HG03139 (cell line): ENCODE data around the gene B3GNT8.
"Not testable (repeated sequence)": the region's sequence is repeated elsewhere in the genome, so short reads cannot be mapped to it uniquely, and the experiment has no call there.

Experiments used
- ATAC-seq: cut with Tn5 transposase; IDR thresholded peaks from one replicate; pipeline ENCODE4 v1.9.1; 2021; ENCODE audit not compliant: unreplicated experiment

B3GNT8 gene

GRCh38 chr19:41395355-41395754, 31.8 kb downstream of the B3GNT8 start:
- no peak for ATAC-seq

GRCh38 chr19:41392775-41393174, 34.4 kb downstream of the B3GNT8 start:
- ATAC-seq: no peak

- ATAC-seq: no peak
Measured at GRCh38 chr19:41391618-41392017, 35.6 kb downstream of the B3GNT8 start.

- ATAC-seq: no peak
Measured at GRCh38 chr19:41386442-41386841, 40.7 kb downstream of the B3GNT8 start.

GRCh38 chr19:41384351-41384750, 42.8 kb downstream of the B3GNT8 start:
- ATAC-seq: no peak

- ATAC-seq: not testable (repeated sequence)
Measured at GRCh38 chr19:41381536-41381935, 45.6 kb downstream of the B3GNT8 start.

- no peak for ATAC-seq
Measured at GRCh38 chr19:41377977-41378709, 49.0 kb downstream of the B3GNT8 start.

- no peak for ATAC-seq
Measured at GRCh38 chr19:41376998-41377365, 50.2 kb downstream of the B3GNT8 start.

- ATAC-seq: no peak
Measured at GRCh38 chr19:41376241-41376997, 50.8 kb downstream of the B3GNT8 start, which contains the start of gene TMEM91. TSS of gene TMEM91 (plus strand) at chr19:41376533. CDS start at chr19:41378310, 1,777 bp downstream.
